Kidney capillary endothelial cell (primary cell): ENCODE results near the gene OSTC.
"Not testable (repeated sequence)": the region's sequence is repeated elsewhere in the genome, so short reads cannot be mapped to it uniquely, and the experiment has no call there.

Source experiments
- DNase-seq: peaks from one replicate; pipeline ENCODE4 v3.0.0-alpha.2; 2018; ENCODE audit warnings: low spot score

Gene OSTC

GRCh38 chr4:108646706-108647105 lies 3.7 kb upstream of the OSTC start:
- DNase-seq: no peak

- no peak for DNase-seq
These were observed 562 bp upstream of the OSTC start for GRCh38 chr4:108649863-108650211.

GRCh38 chr4:108651014-108651791 lies 804 bp downstream of the OSTC start:
- peak; percentile 67 for DNase-seq

GRCh38 chr4:108662629-108663028 lies 12.2 kb downstream of the OSTC start:
- DNase-seq: no peak

GRCh38 chr4:108674356-108674977 lies 24.1 kb downstream of the OSTC start:
- no peak for DNase-seq

- no peak for DNase-seq
These were observed 31.0 kb downstream of the OSTC start for GRCh38 chr4:108681321-108681809.

- peak; percentile 20 for DNase-seq
These were observed 33.1 kb downstream of the OSTC start for GRCh38 chr4:108683479-108683878.

GRCh38 chr4:108685036-108685686 lies 34.8 kb downstream of the OSTC start:
- DNase-seq: no peak

- no peak for DNase-seq
These were observed 40.3 kb downstream of the OSTC start for GRCh38 chr4:108690738-108691137.

GRCh38 chr4:108693211-108693610 lies 42.8 kb downstream of the OSTC start:
- DNase-seq: no peak

GRCh38 chr4:108693819-108694218 lies 43.4 kb downstream of the OSTC start:
- DNase-seq: no peak

- no peak for DNase-seq
These were observed 44.0 kb downstream of the OSTC start for GRCh38 chr4:108694423-108694822.

- no peak for DNase-seq
These were observed 44.7 kb downstream of the OSTC start for GRCh38 chr4:108695062-108695461.

- no peak for DNase-seq
These were observed 45.8 kb downstream of the OSTC start for GRCh38 chr4:108696160-108696559.

- no peak for DNase-seq
These were observed 49.8 kb downstream of the OSTC start for GRCh38 chr4:108700081-108700757.

- DNase-seq: no peak
These were observed 52.6 kb downstream of the OSTC start for GRCh38 chr4:108702960-108703359.

- DNase-seq: no peak
These were observed 53.0 kb downstream of the OSTC start for GRCh38 chr4:108703370-108703769.

- no peak for DNase-seq
These were observed 53.6 kb downstream of the OSTC start for GRCh38 chr4:108703966-108704365.

GRCh38 chr4:108706289-108706688 lies 55.9 kb downstream of the OSTC start:
- DNase-seq: no peak

GRCh38 chr4:108709234-108709633 lies 58.8 kb downstream of the OSTC start:
- DNase-seq: no peak

GRCh38 chr4:108709722-108710121 lies 59.3 kb downstream of the OSTC start:
- no peak for DNase-seq

GRCh38 chr4:108710578-108710977 lies 60.2 kb downstream of the OSTC start:
- not testable (repeated sequence) for DNase-seq

- DNase-seq: no peak
These were observed 64.5 kb downstream of the OSTC start for GRCh38 chr4:108714880-108715279.
